Left forelimb (tissue), 1 donor: ENCODE measurements around the gene LETM1.
A peak's percentile ranks its signal among the peaks of the same experiment; 100 is the strongest.

Experiments
- DNase-seq: peaks from one replicate; pipeline ENCODE4 v3.0.0-alpha.2; 2018; ENCODE audit warnings: low spot score

LETM1 gene

DNA sequence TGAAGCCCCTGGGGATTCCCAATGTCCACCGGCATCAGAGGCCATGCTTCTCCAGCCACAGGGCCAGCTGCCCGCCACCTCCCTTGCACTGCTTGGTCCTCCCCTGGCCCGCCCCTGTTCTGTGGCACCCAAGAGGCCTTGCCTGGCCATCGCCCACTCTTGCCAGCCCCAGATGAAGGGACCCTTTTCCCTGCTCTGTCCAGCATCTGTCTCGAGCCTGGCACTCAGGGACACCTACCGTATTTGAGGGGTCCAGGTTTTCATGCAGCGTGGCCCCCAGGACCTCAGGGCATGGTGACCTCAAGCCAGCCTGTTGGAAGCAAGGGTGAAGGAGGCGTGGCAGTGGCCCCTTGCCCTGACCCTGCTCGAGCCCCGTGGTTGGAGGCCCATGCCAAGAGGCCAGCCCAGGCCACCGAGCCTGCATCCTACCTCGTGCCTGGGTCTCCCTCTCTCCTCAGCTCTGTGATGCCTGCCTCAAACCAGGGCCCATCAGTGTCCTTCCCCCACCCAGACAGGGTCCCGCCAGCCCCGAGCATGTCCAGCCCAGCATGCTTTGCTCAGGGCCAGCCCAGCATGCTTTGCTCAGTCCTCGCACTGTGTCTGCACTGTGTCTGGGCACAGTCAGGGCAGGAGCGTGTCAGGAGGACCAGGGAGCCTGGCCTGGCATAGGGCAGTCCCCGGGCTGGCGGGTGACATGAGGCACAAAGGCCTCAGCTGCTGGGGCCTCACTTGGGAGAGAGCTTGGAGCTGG is 77.1 kb downstream of the LETM1 start:
- no peak for DNase-seq

DNA sequence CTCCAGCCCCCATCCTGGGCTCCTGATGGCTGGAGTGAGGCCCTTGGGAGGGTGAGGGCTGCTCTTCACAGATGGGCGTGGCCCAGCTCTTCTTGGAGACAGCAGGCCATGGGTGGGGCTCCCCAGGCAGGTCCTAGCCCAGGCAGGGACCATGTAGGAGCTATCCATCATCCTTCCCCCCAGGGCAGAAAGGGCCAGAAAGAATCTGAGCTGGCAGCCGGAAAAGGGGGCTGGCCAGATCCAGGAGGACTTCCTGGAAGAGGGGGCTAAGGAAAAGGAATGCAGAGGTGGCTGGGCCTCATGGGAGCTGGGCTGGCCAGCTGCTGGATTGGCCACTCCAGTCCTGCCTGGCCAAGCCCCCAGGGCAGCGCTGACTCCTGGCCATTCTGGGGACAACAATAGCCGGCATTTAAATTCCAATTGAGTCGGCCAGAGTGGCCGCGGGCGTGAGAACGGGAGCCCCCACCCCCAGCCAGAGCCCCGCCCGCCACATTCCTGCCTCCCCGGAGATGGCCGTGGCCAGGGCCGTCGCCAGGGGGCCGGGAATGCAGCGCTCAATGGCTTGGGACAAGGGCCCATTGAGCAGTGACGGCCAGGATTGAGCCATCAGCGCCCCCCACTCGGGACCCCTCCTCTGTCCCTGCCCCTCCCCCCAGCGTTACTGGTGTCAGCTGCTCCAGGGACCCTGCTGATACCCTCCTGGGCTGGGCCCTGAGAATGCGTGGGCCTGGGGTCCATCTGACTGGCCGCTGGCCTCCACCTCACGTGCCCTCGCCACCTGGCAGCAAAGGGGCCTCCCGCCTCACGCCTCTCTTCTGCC is 77.9 kb downstream of the LETM1 start:
- no peak for DNase-seq

DNA sequence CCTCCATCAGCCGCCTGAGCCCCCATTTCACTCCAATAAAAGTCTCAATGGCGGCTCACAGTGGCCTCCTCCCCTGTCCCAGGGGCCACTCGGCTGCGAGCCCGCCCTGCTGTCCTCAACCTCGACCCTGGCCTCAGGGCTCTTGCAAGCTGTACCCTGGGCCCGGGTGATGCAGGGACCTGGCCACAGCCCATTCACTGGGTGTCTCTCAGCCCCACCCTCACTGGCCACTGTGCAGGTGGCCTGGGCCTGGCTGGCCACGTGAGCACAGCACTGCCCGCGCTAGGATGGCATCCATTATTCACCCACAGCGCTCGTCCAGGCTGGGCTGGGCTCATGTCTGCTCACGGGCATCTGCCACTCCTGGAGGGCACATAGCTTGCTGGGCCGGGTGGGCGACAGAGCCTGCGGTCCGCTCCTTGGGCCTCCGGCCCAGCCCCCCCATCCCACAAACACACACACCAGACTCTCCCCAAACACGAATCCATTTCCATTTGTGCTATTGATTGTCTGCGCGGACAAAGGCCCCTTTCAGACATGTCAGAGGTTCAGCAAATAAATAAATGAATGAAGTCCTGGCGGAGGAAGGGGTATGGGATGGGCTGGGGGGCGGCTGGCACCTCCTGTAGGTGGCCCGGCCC is 79.3 kb downstream of the LETM1 start:
- DNase-seq: no peak

DNA sequence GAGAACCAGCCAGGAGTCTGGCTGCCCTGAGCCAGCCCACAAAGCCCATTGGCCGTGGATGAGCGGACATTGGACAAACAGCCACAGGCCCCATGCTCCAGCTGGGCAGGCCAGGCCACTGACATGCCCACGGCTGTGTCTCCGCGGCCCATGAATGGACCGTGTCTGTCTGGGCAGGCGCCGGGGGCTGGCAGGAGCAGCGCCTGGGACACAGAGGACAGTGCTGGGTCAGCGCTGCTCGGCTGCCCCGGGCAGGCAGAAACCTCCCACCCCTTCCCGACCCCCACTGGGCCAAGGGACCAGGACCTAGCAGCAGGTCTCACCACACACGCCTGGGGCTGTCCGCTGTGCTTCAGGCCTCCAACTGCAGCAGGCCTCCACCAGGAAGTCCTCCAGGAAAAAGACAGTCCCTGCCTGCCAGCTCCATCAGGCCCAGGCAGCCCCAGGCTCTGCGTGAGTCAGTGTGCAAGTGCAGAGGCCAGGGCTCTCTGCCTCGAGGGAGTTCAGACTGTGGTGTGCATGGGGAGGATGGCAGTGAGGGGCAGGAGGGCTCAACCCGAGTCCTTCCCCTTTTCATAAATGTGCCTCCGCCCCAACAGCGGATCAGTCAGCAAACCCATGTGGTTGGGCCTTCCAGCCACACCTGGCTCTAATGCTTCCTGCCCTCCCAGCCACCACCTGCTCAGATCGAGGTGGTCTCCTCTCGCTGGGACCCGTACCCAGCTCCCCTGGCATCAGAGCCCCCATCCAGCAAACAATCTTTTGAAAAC is 80.0 kb downstream of the LETM1 start:
- DNase-seq: no peak

DNA sequence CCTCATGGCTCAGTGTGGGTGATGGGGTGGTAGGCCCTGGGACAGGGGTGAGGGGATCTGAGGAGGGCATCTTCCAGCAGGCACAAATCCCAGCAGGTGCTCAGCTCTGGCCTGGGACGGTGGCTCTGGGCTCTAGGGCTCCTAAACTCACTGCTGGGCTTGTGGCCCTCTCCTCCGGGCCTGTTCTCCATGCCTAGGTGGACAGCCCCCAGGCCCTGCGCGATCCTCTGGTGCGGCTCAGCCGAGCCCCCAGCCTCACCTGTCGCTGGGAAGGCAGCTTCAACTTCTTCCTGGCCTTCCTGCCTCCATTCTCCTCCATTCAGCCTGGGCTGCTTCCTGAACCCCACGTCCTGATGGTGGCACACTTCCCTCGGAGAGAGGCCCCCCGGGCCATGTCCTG is 82.2 kb downstream of the LETM1 start:
- no peak for DNase-seq

DNA sequence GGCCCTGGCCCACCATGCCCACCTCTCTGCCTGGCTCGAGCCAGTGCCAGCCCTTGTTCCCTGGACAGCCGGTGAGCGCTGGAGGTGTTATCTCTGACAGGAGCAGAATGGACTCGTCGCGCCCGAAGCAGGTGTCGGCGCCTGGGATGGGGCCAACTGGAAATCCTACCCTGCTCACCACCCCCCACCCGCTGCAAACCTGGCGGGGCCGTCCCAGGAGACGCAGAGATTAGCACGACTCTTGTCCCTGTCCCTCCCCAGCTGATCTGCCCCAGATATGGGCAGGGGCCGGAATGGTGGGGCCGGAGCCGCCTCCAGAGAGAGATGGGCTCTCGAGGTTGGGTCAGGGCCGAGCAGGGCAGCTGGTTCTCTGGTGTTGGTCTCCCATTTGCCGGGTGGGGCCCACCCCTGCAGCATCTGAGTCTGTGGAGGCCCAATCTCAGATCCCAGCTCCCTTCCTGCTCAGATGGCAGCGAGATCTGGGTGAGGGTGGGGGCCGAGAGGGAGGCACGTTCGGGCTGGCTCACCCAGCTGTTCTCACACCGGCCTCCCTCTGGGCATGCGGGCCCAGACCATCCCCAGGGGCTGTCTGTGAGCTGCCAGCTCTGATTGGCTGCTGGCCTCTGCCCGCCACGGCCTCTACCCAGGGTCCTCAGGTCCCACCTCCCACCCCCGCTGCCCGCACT is 83.0 kb downstream of the LETM1 start:
- no peak for DNase-seq

DNA sequence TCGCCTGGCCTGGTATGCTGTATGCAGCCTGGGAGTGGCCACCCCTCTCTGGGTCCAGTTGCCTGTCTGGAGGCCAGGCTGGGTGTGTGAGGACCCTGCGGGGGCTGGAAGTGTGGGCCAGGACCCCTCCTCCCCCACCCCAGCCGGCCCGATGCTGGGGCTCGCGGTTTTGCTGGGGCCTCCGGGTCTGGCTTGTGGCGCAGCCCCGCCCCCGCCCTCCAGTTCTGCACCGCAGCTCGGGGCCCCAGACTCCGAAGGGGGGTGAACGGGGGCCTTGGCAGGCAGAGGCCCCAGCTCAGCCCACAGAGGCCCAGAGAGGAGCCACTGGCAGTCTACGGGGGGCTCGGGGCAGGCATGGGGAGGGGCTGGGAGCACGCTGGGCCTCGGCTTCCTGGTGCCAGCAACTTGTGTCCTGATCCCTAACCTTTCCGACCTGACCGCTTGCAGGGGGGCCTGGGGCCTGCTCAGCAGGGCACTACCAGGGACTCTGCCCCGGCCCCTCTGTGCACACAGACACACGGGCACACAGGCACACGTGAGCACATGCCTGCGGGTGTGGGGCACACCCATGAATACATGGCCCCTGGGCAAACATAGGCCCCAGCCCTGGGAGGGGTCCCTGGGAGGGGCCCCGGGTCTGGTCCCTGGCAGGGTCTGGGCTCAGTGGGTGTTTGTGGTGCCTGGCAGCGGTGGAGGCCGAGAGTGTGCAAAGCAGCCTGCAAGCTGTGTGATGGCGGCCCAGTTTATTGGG is 84.2 kb downstream of the LETM1 start:
- DNase-seq: no peak

DNA sequence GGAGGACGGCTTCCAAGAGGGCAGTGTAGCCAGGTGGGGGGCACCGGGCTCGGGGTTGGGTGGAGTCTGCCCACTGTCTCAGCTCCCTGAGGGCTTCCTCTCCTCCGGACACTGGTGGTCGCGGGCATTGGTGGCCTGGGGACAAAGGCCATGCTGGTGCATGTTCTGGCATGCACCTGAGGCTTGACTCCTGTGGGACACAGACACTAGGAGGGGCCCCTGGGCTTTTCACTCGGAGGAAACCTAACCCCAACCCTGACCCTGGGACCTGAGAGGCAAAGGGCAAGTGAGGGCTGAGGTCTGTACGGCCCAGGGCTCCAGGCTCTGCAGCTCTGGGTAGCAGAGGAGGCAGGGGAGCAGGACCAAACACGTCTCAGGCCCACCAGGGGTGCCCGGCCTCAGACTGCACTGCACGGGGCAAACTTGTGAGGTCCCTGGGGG is 85.1 kb downstream of the LETM1 start:
- DNase-seq: no peak

DNA sequence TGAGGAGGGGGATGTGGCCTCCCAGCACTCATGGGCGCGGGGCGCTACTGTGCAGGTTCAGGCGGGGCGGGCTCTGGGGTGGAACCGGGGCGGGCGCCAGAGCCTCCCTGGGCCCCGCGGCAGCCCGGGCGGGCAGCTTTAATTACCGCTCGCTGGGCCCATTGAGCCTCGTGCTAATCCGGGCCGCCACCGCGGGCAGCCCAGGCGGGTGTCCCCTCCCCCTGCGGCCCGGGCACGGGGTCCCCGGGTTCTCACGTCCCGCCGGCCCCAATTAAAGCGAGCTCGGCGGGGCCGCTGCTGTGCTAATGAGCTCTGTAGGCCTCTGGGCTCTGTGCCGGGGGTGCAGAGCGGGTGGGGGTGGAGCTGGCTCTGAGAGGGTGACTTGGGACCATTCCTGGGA is 85.7 kb downstream of the LETM1 start:
- no peak for DNase-seq

DNA sequence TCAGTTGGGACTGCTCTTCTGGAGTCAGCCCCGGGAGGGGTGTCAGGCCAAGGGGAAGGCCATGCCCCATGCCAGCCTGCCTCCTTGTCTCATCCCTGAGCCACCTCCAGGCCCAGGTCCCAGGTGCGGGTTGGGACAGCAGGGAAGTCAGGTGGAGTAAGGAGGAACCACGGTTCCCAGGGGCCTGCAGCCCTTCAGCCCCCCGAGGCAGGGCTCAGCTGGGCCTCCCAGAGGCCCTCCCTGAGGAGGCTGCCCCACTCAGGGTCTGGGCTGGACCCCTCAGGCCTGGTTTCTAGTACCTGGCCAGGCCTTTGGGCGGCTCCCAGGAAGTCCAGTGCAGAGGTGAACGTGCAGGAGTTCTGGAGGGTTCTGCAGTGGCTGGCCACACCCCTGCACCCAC is 86.3 kb downstream of the LETM1 start:
- no peak for DNase-seq

DNA sequence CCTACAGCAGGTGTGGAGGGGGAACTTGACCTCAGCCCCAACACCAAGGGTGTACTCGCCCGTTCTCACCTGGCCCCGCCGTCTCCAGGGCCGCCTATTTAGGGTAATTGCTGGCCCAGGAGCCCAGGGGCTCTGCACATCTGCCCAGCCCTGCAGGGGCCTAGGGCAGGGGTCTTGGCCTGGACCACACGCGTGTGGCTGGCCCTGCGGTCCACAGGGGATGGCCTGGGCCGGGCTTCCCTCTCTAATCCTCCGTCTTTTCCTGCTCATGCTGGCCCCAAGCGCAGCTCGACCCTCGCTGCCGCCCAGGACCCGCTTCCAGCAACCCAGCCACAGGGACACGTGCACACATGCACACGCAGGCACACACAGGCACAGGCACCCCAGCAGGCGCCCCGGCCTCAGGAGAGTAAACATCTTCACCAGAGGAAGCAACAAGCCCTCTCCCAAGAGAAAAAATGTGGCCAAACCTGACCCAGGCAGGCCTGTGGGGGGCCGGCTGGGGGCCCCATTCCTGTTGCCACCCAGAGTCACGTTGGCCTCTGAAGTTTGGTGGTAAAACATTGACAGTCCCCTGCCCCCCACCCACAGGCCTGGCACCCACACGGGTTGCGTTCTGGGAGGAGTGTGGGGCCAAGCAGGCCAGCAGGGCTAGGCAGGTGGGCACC is 87.5 kb downstream of the LETM1 start:
- DNase-seq: no peak

DNA sequence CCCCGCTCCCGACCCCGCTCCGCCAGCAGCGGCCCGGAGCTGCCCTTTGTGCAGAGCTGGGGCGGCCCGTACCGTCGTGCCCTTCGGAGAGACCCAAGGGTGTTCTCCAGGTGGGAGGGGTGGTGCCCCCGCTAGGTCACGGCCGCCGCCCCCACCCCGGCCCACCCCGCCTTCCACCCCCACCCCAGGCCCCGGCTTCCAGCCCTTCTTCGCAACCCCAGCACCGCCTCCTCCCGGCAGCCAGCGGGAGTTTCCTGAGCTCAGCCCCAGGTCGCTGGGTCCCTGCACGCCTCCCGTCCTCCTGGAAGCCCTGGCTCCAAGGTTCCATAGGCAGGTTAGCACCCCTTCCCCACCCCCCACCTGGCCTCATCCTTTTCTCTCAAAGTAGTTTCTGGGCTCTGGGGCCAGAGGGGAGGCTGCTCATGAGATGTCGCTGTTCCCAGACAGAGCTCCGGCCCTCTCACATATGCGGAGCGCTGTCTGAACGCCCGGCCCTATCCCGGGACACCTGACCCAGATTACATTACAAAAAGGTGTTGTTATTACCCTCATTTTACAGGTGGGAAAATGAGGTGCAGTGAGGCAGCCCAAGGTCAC is 88.1 kb downstream of the LETM1 start:
- no peak for DNase-seq

DNA sequence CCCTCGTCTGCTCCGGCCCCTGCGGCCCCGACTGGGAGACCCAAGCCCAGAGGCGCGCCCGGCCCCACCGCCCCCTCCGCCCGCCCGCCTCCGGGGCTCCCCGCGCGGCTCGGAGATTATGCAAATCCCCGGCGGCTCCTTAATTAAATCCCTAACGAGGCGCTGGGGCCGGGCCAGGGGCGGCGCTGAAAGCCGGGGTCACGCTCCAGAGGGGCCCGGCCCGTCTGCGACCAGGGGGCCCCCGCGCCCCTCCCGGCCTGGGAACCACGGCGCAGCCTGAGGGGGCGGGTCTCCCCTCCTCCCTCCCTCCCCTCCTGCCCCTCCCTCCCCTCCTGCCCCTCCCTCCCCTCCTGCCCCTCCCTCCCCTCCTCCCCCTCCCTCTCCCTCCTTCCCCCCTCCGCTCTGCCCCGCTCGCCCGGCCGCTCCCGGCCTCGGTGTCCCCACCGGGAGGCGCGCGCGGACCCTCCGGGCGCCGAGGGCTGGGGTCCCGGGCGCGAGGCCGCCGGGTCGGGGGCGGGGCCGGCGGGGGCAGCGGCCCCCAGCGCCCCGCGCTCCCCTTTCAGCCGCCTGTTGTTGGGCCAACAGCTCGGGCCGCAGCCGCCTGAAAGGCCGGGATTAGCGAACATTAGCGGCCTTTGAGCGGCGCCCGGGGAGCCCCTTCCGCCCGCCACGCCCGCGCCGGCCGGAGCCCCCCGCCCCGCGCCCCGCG is 88.7 kb downstream of the LETM1 start:
- DNase-seq: no peak

DNA sequence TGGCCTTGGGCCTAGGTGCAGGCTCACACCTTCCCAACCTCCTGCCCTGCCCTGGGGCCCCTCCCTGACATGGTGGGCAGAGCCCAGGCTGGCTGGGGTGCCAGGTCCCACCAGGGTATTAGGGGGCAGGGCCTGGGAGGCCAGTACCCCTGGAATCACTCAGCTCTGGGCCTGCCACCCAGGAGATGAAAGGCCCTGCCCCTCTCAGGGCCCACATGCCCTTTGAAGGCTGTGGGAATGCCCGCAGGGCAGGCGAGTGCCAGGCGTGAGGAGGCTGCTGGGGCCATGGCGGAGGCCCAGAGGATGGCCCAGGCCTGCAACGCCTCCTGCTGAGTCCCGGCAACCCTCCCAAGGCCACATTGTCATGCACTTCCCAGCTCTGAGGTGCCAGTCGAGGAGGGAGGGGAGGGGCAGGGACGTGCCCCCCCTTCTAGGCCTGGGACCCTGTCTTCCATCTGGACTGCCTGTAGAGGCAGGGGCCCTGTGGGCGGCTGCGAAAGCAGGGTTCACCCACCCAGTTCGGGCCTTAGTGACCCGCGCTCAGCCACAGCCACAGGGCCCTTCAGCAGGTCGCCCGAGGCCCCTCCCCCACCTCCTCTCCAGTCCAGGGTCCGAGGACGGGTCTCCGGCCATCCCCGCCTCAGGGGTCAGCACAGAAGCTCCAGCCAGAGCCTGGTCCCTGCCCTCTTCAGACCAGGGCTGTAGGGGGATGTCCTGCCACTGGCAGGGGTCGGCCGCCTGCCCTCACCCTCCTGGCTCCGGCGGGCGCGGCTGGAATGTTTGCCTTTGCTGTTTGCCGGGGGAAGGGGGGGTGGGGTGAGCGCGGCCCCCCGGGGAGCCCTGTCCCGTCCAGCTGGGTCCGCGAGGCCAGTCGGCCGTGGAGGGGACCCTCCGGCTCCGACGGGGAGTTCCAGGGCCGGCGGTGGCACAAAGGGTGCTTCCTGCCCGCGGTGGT is 89.6 kb downstream of the LETM1 start:
- no peak for DNase-seq

DNA sequence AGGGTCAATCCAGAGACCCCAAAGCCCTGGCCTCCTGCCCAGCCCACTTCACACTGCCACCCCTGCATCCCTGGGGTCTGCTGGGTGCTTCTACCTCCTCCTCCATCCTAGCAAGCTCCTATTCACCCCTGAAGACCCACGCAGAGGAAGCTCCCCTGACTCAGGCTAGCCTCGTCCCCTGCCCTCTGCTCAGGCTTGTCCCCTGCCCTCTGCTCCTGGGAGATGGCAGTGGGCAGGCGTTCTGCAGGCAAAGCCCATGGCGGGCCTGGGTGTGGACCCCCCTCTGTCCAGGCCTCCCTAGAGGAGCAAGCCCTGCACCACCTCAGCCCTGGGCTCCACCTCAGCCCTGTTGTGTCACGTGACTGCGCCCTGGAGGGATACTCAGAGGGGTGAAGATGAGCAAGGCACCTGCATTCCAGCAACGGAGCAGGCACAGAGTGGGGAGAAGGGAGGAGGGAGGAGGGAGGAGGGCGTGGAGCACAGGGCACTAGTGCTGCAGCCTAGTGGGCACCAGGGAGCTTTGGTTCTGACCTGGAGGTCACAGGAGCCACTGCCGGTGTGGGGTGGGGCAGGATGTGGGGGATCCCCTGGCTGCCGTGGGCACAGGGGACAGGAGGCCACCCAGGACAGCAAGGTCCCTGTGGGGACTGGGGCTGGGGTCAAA is 90.4 kb downstream of the LETM1 start:
- no peak for DNase-seq

DNA sequence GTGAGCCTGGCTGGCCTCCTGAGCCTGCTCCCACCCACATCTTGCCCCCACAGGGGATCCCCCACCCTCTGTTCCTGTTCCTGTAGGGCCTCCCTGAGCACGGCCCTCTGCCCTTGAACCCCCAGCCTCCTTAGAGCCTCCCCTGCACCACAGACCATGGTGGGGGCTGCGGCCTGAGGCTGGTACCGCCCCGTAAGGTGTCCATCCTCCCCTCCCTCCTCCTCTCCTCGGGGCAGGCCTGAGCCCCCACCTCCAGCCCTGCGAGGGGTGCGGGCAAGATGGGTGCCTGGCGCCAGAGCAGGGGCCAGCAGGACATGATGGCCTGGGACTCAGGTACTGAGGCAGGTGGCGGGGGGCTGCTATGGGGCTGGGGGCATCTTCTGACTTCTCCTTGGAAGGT is 91.3 kb downstream of the LETM1 start:
- DNase-seq: no peak

DNA sequence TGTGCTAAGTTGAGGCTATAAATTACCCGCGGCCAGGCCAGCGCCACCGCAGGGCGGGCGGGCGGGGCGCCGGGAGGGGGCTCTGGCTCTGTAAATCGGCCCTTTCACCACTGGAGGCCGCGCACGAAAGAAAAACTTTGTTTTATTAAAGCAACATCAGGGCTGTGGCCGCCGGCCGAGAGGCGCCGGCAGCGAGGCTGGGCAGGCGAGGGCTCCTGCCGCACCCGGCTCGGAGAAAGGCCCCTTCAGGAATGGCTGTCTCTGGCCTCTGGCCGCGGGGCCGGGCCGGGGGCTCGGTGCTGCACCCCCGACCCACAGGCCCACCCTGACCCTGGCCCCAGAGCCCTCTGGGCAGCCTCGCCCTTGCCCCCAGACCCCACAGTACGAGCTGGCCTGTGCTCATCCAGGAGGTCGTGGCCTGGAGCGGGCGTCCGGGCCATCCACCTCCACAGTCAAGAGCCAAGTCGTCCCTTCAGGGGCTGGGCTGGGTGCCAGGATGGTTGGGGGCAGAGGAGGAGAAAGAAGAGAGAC is 92.3 kb downstream of the LETM1 start:
- peak; percentile 78 for DNase-seq
